Epithelial cell of proximal tubule (primary cell): ENCODE measurements around the gene SLC9A8. TPM values are rescaled to one million over a fixed set of nuclear protein-coding genes. Genes with fewer than 3 reads are reported as not detected.

Experiments
- DNase-seq: peaks from one replicate; pipeline ENCODE4 v3.0.0-alpha.2; 2011; ENCODE audit warnings: low read depth
- H3K4me3 ChIP-seq: 2 replicates; pipeline ENCODE4 v1.5.1; 2011; ENCODE audit warnings: low read depth, mild to moderate bottlenecking, low read length
- total RNA-seq: library from RNA; depleted of rRNA; stranded (reverse); fragments of >200 nt; gene quantifications from 2 replicates; pipeline ENCODE4 v1.2.3, GENCODE V29; 2015
- TF ChIP-seq, protein P1 (sequence below): conservative IDR thresholded peaks from 2 replicates; pipeline ENCODE4 v1.5.1; 2012; ENCODE audit warnings: low read depth, mild to moderate bottlenecking, low read length

SLC9A8 gene
- total RNA-seq, 1 donor from 2014 or later = 4.2 TPM

DNA sequence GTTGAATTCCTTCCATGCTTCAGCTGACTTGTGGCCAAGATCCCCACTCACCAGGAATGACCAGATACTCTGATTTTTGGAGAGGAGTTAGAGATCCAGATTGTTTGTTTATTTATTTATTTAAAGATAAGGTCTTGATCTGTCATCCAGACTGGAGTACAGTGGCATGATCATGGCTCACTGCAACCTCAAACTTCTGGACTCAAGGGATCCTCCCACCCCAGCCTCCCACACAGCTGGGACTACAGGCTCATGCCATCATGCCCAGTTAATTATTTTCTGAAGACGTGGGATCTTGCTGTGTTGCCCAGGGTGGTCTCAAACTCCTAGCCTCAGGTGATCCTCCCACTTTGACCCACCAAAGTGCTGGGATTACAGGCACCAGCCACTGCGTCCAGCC is 106.8 kb downstream of the SLC9A8 start:
- DNase-seq = no peak
- no peak overlapping the region for H3K4me3 ChIP-seq
- TF ChIP-seq, protein P1, sequence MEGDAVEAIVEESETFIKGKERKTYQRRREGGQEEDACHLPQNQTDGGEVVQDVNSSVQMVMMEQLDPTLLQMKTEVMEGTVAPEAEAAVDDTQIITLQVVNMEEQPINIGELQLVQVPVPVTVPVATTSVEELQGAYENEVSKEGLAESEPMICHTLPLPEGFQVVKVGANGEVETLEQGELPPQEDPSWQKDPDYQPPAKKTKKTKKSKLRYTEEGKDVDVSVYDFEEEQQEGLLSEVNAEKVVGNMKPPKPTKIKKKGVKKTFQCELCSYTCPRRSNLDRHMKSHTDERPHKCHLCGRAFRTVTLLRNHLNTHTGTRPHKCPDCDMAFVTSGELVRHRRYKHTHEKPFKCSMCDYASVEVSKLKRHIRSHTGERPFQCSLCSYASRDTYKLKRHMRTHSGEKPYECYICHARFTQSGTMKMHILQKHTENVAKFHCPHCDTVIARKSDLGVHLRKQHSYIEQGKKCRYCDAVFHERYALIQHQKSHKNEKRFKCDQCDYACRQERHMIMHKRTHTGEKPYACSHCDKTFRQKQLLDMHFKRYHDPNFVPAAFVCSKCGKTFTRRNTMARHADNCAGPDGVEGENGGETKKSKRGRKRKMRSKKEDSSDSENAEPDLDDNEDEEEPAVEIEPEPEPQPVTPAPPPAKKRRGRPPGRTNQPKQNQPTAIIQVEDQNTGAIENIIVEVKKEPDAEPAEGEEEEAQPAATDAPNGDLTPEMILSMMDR = no peak

DNA sequence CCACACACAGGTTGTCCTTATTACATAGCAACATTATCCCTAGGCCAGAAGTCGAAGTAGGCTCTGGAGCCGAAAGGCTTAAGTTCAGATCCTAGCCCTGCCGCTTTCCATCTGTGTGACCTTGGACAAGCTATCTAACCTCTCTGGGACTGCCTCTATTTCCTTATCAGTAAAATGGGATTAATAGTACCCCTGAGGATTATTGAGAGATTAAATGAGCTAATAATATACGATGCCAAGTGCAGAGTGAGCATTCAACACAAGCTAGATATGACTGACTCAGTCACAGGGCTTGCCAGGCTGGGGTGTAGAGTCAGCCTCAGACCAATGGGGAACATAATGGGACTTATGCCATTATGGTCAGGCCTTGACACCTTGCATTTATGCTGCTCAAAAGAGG is 111.6 kb downstream of the SLC9A8 start:
- TF ChIP-seq, protein P1 = no peak
- DNase-seq = no peak
- no peak overlapping the region for H3K4me3 ChIP-seq

DNA sequence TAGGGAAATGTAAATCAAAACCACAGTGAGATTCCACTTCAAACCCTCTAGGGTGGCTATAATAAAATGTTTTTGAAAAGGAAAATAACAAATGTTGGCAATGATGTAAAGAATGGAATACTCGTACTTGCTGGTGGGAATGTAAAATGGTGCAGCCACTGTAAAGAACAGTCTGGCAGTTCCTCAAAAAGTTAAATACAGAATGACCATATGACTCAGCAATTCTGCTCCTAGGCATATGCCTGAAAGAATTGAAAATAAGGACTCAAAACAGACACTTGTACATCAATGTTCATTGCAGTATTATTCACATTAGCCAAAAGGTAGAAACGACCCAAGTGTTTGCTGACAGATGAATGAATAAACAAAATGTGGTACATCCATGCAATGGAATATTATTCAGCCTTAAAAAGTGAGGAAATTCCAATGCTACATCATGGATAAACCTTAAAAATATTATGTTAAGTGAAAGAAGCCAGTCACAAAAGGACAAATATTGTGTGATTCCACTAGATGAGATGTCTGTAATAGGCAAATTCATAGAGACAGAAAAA is 113.3 kb downstream of the SLC9A8 start:
- no peak overlapping the region for H3K4me3 ChIP-seq
- TF ChIP-seq, protein P1 = no peak
- no peak for DNase-seq

DNA sequence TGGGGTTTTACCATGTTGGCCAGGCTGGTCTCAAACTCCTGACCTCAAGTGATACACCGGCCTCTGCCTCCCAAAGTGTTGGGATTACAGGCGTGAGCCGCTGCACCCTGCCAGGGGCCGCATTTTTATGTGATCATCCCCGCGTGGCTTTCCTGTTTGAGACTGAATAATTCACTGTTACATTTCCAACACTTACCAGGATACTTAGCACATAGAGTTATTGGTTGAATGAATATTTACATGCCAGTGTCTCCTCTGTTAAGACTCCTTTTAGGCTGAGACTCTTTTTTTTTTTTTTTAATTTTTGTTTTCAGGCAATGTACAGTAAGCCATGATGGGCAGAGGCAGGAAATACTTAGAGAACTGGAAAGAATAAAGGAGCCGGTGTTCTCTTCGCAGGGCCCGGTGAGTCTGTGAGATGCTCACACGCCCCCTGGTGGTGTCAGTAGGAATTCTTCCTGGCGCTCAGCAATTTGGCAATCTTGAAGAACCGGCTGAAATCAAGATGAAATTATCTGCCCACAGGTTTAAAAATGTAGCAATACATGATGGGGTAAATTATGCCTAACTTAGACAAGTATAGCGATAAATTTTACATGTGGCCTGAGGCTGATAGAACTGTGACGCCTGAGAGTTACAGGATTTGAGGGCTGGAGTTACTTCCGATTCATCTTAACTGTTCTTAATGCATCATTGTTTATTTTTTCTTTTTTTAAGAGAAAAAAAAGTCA is 115.9 kb downstream of the SLC9A8 start:
- no peak for DNase-seq
- TF ChIP-seq, protein P1 = peak; percentile 93
- no peak overlapping the region for H3K4me3 ChIP-seq

DNA sequence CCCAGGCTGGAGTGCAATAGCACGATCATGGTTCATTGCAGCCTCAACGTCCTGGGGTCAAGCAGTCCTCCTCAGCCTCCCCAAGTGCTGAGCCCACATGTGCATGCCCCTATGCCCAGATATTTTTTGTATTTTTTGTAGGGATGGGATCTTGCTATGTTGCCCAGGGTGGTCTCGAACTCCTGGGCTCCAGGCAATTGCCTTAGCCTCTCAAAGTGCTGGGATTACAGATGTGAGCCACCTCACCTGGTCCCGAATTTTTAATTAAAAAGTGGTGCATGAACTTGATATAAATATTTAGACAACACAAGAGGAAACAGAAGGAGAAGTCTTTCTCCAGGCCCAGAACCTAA is 116.5 kb downstream of the SLC9A8 start:
- no peak overlapping the region for H3K4me3 ChIP-seq
- TF ChIP-seq, protein P1 = no peak
- no peak for DNase-seq

DNA sequence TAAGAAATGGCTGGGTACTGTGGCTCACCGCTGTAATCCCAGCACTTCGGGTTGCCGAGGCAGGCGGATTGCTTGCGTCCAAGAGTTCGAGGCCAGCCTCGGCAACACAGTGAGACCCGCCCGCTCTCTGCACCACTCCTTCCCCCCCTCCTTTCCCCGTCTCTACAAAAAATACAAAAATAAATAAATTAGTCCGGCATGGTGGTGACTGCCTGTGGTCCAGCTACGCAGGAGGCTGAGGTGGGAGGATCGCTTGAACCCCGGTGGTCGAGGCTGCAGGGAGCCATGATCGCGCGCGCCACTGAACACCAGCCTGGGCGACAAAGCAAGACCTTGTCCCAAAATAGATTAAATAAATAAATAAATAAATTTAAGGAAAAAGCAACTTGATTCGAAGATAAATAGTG is 123.1 kb downstream of the SLC9A8 start:
- TF ChIP-seq, protein P1 = no peak
- peak overlapping the region; percentile 97 for H3K4me3 ChIP-seq
- no peak for DNase-seq
